Left ventricle myocardium inferior (tissue), 1 donor: ENCODE results near the gene CUBN. TPM values are rescaled to one million over a fixed set of nuclear protein-coding genes. Genes with fewer than 3 reads are reported as not detected.

Experiments
- DNase-seq: peaks from one replicate; pipeline ENCODE4 v3.0.0-alpha.2; 2020
- H3K27ac ChIP-seq: fragments of 200-600 bp; replicated peaks from 2 replicates; pipeline ENCODE4 v1.8.0; 2021
- H3K27me3 ChIP-seq: fragments of 200-600 bp; 2 replicates; pipeline ENCODE4 v1.8.0; 2021; ENCODE audit warnings: low read depth
- H3K36me3 ChIP-seq: fragments of 200-600 bp; 2 replicates; pipeline ENCODE4 v1.8.0; 2021
- H3K4me1 ChIP-seq: fragments of 200-600 bp; 2 replicates; pipeline ENCODE4 v1.8.0; 2021
- H3K4me3 ChIP-seq: fragments of 200-600 bp; 2 replicates; pipeline ENCODE4 v1.8.0; 2021; ENCODE audit warnings: mild to moderate bottlenecking, moderate library complexity
- H3K9me3 ChIP-seq: fragments of 200-600 bp; replicated peaks from 2 replicates; pipeline ENCODE4 v1.8.0; 2021
- CTCF ChIP-seq: fragments of 200-600 bp; IDR thresholded peaks from 2 replicates; pipeline ENCODE4 v1.8.0; 2021; ENCODE audit warnings: antibody characterized with exemption, mild to moderate bottlenecking, borderline replicate concordance
- intact Hi-C: fragments of 100-400 bp; cut with micrococcal nuclease; formaldehyde crosslinking; loops from one replicate; pipeline ENCODE4 v1.11.0; 2022
- total RNA-seq: library from RNA; stranded (reverse); fragmentation: NEBNext Ultra II Directional; extraction: Animal tissue kit (Norgen Biotek cat#: 25700); gene quantifications from one replicate; pipeline ENCODE4 v1.2.1, GENCODE V29; 2021
- donor health status: DM: no; HTN: yes; CAD: no; lungs with severe emphysema.

Gene CUBN
- total RNA-seq, 1 donor from 2014 or later = 0.44 TPM

GRCh38 chr10:16887565-16887964, 242.0 kb downstream of the CUBN start:
- Histone ChIP-seq H3K36me3 (no peaks in the 10 kb centered on the region), H3K4me1 (peaks cover 4% of the 10 kb centered on the region), H3K27me3 (no peaks in the 10 kb centered on the region), H3K4me3 (no peak overlapping the region), H3K27ac (no peak overlapping the region), H3K9me3 (no peaks in the 10 kb centered on the region)
- intact Hi-C loops = no loop called here
- TF ChIP-seq CTCF = no peak
- DNase-seq = no peak

GRCh38 chr10:16886031-16886430, 243.6 kb downstream of the CUBN start:
- no peaks in the 10 kb centered on the region for H3K27me3 ChIP-seq
- H3K4me1 ChIP-seq = no peaks in the 10 kb centered on the region
- H3K9me3 ChIP-seq = no peaks in the 10 kb centered on the region
- TF ChIP-seq CTCF = no peak
- intact Hi-C loops = no loop called here
- H3K27ac ChIP-seq = no peak overlapping the region
- H3K36me3 ChIP-seq = no peaks in the 10 kb centered on the region
- H3K4me3 ChIP-seq = no peak overlapping the region
- DNase-seq = no peak

GRCh38 chr10:16884497-16884896, 245.1 kb downstream of the CUBN start:
- Histone ChIP-seq H3K9me3 (no peaks in the 10 kb centered on the region), H3K4me3 (no peak overlapping the region), H3K27me3 (no peaks in the 10 kb centered on the region), H3K27ac (no peak overlapping the region), H3K36me3 (no peaks in the 10 kb centered on the region), H3K4me1 (no peaks in the 10 kb centered on the region)
- TF ChIP-seq CTCF = no peak
- no peak for DNase-seq
- intact Hi-C loops = no loop called here

- no peak for DNase-seq
- Histone ChIP-seq H3K4me1 (no peaks in the 10 kb centered on the region), H3K4me3 (no peak overlapping the region), H3K27me3 (no peaks in the 10 kb centered on the region), H3K36me3 (no peaks in the 10 kb centered on the region), H3K27ac (no peak overlapping the region), H3K9me3 (no peaks in the 10 kb centered on the region)
- intact Hi-C loops = no loop called here
- TF ChIP-seq CTCF = no peak
These were observed 246.5 kb downstream of the CUBN start for GRCh38 chr10:16883084-16883483.

- intact Hi-C loops = no loop called here
- Histone ChIP-seq H3K36me3 (no peaks in the 10 kb centered on the region), H3K4me1 (no peaks in the 10 kb centered on the region), H3K27me3 (peaks cover 5% of the 10 kb centered on the region), H3K27ac (no peak overlapping the region), H3K9me3 (no peaks in the 10 kb centered on the region), H3K4me3 (no peak overlapping the region)
- TF ChIP-seq CTCF = no peak
- DNase-seq = no peak
These were observed 259.3 kb downstream of the CUBN start for GRCh38 chr10:16870331-16870730.

- Histone ChIP-seq H3K36me3 (no peaks in the 10 kb centered on the region), H3K27ac (no peak overlapping the region), H3K27me3 (peaks cover 6% of the 10 kb centered on the region), H3K4me1 (no peaks in the 10 kb centered on the region), H3K4me3 (no peak overlapping the region), H3K9me3 (no peaks in the 10 kb centered on the region)
- no peak for TF ChIP-seq CTCF
- no peak for DNase-seq
- intact Hi-C loops = no loop called here
These were observed 261.6 kb downstream of the CUBN start for GRCh38 chr10:16867990-16868389.
